Right lobe of liver (tissue), 4 donors: Measurements from ENCODE around the gene SCFD2.

Experiments
- POLR2A ChIP-seq: fragments of 450-650 bp; IDR thresholded peaks from one replicate; pipeline ENCODE4 v1.6.1; 2017; ENCODE audit warnings: antibody characterized with exemption, mild to moderate bottlenecking
- TF ChIP-seq, protein P1 (sequence below), 4 donors: fragments of 200-600 bp in 3 of 4; fragments of 450-650 bp in 1 of 4; IDR thresholded peaks; one replicate each; pipeline versions ENCODE4 v1.5.1 to v1.8.0; 2016 to 2022; ENCODE audit warnings: antibody characterized with exemption in 4 of 4, mild to moderate bottlenecking in 2 of 4
- donor health status: DM: no; HTN: no; CAD: no.
- donor health status: DM: no; HTN: no; CAD: no.
- donor health status: DM: no; HTN: yes; CAD: no.

DNA sequence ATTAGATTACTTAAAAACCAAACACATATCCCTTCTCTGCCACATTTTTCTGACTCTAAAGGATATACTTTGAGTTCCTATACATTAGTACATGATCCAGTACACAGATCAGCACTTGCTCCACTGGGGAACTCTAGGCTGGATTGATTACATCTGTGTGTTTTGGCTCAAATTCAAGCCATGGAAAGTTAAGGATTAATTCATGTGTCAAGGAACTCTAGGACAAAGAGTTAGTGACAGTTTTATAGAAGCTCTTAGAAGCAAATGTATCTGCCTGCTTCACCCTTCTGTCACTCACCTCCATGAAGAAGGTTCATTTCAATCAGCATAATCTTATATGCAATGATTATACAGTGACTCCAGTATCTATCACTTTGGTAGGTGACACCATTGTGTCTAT lies 43.2 kb downstream of the SCFD2 start:
- no peak for TF ChIP-seq POLR2A
- TF ChIP-seq, protein P1, sequence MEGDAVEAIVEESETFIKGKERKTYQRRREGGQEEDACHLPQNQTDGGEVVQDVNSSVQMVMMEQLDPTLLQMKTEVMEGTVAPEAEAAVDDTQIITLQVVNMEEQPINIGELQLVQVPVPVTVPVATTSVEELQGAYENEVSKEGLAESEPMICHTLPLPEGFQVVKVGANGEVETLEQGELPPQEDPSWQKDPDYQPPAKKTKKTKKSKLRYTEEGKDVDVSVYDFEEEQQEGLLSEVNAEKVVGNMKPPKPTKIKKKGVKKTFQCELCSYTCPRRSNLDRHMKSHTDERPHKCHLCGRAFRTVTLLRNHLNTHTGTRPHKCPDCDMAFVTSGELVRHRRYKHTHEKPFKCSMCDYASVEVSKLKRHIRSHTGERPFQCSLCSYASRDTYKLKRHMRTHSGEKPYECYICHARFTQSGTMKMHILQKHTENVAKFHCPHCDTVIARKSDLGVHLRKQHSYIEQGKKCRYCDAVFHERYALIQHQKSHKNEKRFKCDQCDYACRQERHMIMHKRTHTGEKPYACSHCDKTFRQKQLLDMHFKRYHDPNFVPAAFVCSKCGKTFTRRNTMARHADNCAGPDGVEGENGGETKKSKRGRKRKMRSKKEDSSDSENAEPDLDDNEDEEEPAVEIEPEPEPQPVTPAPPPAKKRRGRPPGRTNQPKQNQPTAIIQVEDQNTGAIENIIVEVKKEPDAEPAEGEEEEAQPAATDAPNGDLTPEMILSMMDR (IDR thresholded peaks at IDR 0.05), result no peak
